GM04503 (cell line): Measurements from ENCODE around the gene DRC3.
A peak's percentile ranks its signal among the peaks of the same experiment; 100 is the strongest.

Experiments
- DNase-seq: peaks from one replicate; pipeline ENCODE4 v3.0.0-alpha.2; 2012; ENCODE audit warnings: low read depth

DRC3 gene

GRCh38 chr17:18020971-18021370, 48.3 kb downstream of the DRC3 start:
- no peak for DNase-seq

GRCh38 chr17:18021372-18021771, 48.7 kb downstream of the DRC3 start:
- no peak for DNase-seq

GRCh38 chr17:18025241-18025944, 52.7 kb downstream of the DRC3 start:
- peak; percentile 62 for DNase-seq

GRCh38 chr17:18025945-18026776, 53.5 kb downstream of the DRC3 start:
- peak; percentile 66 for DNase-seq

- DNase-seq: no peak
Observed at GRCh38 chr17:18027280-18027679, 54.6 kb downstream of the DRC3 start.

- no peak for DNase-seq
Observed at GRCh38 chr17:18028114-18028951, 55.7 kb downstream of the DRC3 start.

- no peak for DNase-seq
Observed at GRCh38 chr17:18028952-18029540, 56.4 kb downstream of the DRC3 start.

- no peak for DNase-seq
Observed at GRCh38 chr17:18031955-18032354, 59.3 kb downstream of the DRC3 start.

GRCh38 chr17:18033442-18034099, 60.9 kb downstream of the DRC3 start:
- peak; percentile 30 for DNase-seq

GRCh38 chr17:18035704-18036103, 63.0 kb downstream of the DRC3 start:
- DNase-seq: no peak

GRCh38 chr17:18037486-18037885, 64.8 kb downstream of the DRC3 start:
- DNase-seq: no peak

GRCh38 chr17:18038149-18038850, 65.6 kb downstream of the DRC3 start:
- no peak for DNase-seq

- peak; percentile 88 for DNase-seq
Observed at GRCh38 chr17:18038861-18039534, 66.3 kb downstream of the DRC3 start, which contains the start of the genes ATPAF2 and GID4. Gene ATPAF2, minus strand, starts transcription at chr17:18039168. Its CDS starts 155 bp downstream, at chr17:18039013. Gene GID4, plus strand, starts transcription at chr17:18039408. Its CDS starts 57 bp downstream, at chr17:18039465.

- DNase-seq: no peak
Observed at GRCh38 chr17:18039535-18040260, 67.0 kb downstream of the DRC3 start.

GRCh38 chr17:18040261-18040858, 67.7 kb downstream of the DRC3 start:
- DNase-seq: no peak

- peak; percentile 71 for DNase-seq
Observed at GRCh38 chr17:18041776-18042175, 69.1 kb downstream of the DRC3 start.

GRCh38 chr17:18042983-18043382, 70.3 kb downstream of the DRC3 start:
- DNase-seq: no peak

GRCh38 chr17:18043491-18043890, 70.8 kb downstream of the DRC3 start:
- DNase-seq: no peak

- no peak for DNase-seq
Observed at GRCh38 chr17:18044609-18045008, 71.9 kb downstream of the DRC3 start.
